ENCODE results near the gene HIP1. TPM values are rescaled to one million over a fixed set of nuclear protein-coding genes. Genes with fewer than 3 reads are reported as not detected.

Gene HIP1
- total RNA-seq, 2 donors from 2014 or later, result 42.9 to 48.2 TPM

GRCh38 chr7:75653651-75654050 lies 85.1 kb downstream of the HIP1 start:
- Histone ChIP-seq H3K4me3 (no peak overlapping the region), H3K4me1 (ENCODE audit: control insufficient read depth in 1 of 2, low read depth in 2 of 2) (peaks cover 43 to 71% of the 10 kb centered on the region in 2 donors), H3K36me3 (no peaks in the 10 kb centered on the region), H3K9me3 (no peaks in the 10 kb centered on the region), H3K27me3 (replicated peaks; ENCODE audit: insufficient read depth) (no peaks in the 10 kb centered on the region), H3K27ac (no peak overlapping the region)
- ATAC-seq (ENCODE audit: insufficient number of reproducible peaks, low FRiP score, low read depth), result no peak
- no peak for TF ChIP-seq CTCF (IDR thresholded peaks at IDR 0.05)
- DNase-seq (ENCODE audit: low spot score), result no peak

- H3K27me3 ChIP-seq (replicated peaks; ENCODE audit: insufficient read depth), result no peaks in the 10 kb centered on the region
- H3K27ac ChIP-seq, result no peak overlapping the region
- ATAC-seq (ENCODE audit: insufficient number of reproducible peaks, low FRiP score, low read depth) (no peak), DNase-seq (ENCODE audit: low spot score) (no peak)
- peaks cover 35 to 62% of the 10 kb centered on the region in 2 donors for H3K4me1 ChIP-seq (ENCODE audit: control insufficient read depth in 1 of 2, low read depth in 2 of 2)
- no peaks in the 10 kb centered on the region for H3K36me3 ChIP-seq
- TF ChIP-seq CTCF (IDR thresholded peaks at IDR 0.05), result no peak
- H3K4me3 ChIP-seq, result no peak overlapping the region
- H3K9me3 ChIP-seq, result no peaks in the 10 kb centered on the region
These were observed 86.0 kb downstream of the HIP1 start for GRCh38 chr7:75652788-75653187.

DNA sequence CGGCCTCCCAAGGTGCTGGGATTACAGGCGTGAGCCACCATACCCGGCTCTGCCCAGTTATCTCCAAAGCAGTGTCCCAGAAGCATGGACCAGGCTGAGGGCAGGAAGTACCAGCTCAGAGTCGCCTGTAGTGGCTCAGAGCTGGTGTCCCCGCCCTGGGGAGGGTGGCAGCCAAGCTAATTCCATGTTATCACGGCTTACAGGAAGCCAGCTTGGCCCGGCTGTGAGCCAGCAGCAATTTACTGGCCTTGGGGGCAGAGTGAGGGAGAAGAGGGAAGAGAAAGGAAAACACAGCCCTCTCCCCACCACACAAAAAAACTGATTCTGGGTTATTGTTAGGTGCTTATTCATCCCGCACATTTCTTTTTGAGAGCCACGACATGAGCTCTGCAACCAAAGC lies 88.1 kb downstream of the HIP1 start:
- Histone ChIP-seq H3K4me3 (peak overlapping the region; percentile 15), H3K27me3 (replicated peaks; ENCODE audit: insufficient read depth) (no peaks in the 10 kb centered on the region), H3K4me1 (ENCODE audit: control insufficient read depth in 1 of 2, low read depth in 2 of 2) (peaks cover 26 to 42% of the 10 kb centered on the region in 2 donors), H3K36me3 (peaks cover 3% of the 10 kb centered on the region), H3K27ac (peak overlapping the region; percentile 63 to 74), H3K9me3 (no peaks in the 10 kb centered on the region)
- ATAC-seq (ENCODE audit: insufficient number of reproducible peaks, low FRiP score, low read depth) (no peak), DNase-seq (ENCODE audit: low spot score) (peak; percentile 33)
- TF ChIP-seq CTCF (IDR thresholded peaks at IDR 0.05), result no peak

DNA sequence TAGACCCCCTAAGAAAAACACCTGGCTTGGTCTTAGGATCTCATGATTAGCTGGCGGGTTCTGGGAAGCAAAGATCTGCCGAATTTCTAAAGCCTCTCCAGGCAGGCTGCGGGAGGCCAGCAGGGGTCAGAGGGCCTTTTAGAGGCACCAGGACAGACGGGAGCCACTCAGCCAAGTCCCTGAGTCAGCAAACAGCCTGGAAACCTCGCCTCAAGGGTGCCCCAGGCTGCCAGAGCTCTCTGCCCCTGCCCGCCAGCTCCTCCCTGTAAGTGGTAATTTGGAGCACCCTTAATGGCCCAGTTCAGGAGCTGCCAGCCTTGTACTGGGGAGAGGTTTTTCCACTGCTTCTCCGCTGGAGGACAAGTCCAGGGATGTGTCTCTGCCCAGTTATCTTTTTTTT lies 88.7 kb downstream of the HIP1 start:
- peak overlapping the region; percentile 63 to 74 for H3K27ac ChIP-seq

GRCh38 chr7:75649462-75649861 lies 89.3 kb downstream of the HIP1 start:
- no peaks in the 10 kb centered on the region for H3K27me3 ChIP-seq (replicated peaks; ENCODE audit: insufficient read depth)
- ATAC-seq (ENCODE audit: insufficient number of reproducible peaks, low FRiP score, low read depth) (no peak), DNase-seq (ENCODE audit: low spot score) (peak; percentile 13)
- no peaks in the 10 kb centered on the region for H3K9me3 ChIP-seq
- TF ChIP-seq CTCF (IDR thresholded peaks at IDR 0.05), result no peak
- H3K36me3 ChIP-seq, result peaks cover 3% of the 10 kb centered on the region
- H3K4me1 ChIP-seq (ENCODE audit: control insufficient read depth in 1 of 2, low read depth in 2 of 2), result peaks cover 20 to 31% of the 10 kb centered on the region in 2 donors
- H3K27ac ChIP-seq, result peak overlapping the region; percentile 63 to 74
- H3K4me3 ChIP-seq, result no peak overlapping the region

More for the DNA sequence above, 88.7 kb downstream of the HIP1 start:
- H3K27me3 ChIP-seq (replicated peaks; ENCODE audit: insufficient read depth), result no peaks in the 10 kb centered on the region
- DNase-seq (ENCODE audit: low spot score), result no peak
- peaks cover 23 to 36% of the 10 kb centered on the region in 2 donors for H3K4me1 ChIP-seq (ENCODE audit: control insufficient read depth in 1 of 2, low read depth in 2 of 2)
- H3K9me3 ChIP-seq, result no peaks in the 10 kb centered on the region
- no peak for ATAC-seq (ENCODE audit: insufficient number of reproducible peaks, low FRiP score, low read depth)
- no peak overlapping the region for H3K4me3 ChIP-seq
- no peak for TF ChIP-seq CTCF (IDR thresholded peaks at IDR 0.05)
- H3K36me3 ChIP-seq, result peaks cover 3% of the 10 kb centered on the region

Data from thoracic aorta (tissue), 2 donors.